ENCODE results near the gene USP53.

DNA sequence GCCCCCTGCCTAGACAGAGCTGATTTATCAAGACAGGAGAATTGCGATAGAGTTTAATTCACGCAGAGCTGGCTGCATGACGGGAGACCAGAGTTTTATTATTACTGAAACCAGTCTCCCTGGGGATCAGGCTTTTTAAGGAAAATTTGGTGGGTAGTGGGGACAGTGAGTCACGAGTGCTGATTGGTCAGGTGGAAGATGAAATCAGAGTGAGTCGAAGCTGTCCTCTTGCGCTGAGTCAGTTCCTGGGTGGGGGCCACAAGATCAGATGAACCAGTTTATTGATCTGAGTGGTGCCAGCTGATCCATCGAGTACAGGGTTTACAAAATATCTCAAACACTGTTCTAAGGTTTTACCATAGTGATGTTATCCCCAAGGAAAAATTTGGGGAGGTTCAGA, 40.3 kb upstream of the USP53 start:
- TF ChIP-seq EZH2 (IDR thresholded peaks at IDR 0.05) (no peak), POLR2AphosphoS5 (IDR thresholded peaks at IDR 0.05; ENCODE audit: borderline replicate concordance, low read depth, low read length) (no peak)

Data from SK-N-MC (cell line).